SH-SY5Y (cell line): Measurements from ENCODE around the gene KCNK4.

Source experiments
- GATA2 ChIP-seq: IDR thresholded peaks from 2 replicates; pipeline ENCODE4 v1.6.1; 2011; ENCODE audit warnings: mild to moderate bottlenecking, low read depth, low read length
- GATA3 ChIP-seq: IDR thresholded peaks from 2 replicates; pipeline ENCODE4 v1.6.1; 2011; ENCODE audit warnings: low read depth, mild to moderate bottlenecking, low read length, moderate library complexity

KCNK4 gene

DNA sequence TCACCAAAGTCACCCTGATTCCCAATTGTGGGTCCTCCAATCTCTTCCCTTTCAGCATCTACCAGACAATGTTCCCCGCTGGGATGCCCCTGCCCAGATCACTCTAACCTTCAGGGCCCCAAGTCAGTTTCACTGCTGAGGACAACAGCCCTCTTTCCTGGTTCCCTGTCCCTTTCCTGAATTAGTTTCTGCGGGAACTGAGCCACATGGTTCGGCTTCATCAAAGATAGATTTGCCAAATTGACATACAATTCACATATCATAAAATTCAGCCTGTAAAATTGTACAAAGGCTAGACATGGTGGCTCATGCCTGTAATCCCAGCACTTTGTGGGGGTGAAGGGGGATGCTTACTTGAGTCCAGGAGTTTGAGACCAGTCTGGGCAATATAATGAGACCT lies 36.9 kb downstream of the KCNK4 start:
- TF ChIP-seq GATA3 (no peak), GATA2 (no peak)

DNA sequence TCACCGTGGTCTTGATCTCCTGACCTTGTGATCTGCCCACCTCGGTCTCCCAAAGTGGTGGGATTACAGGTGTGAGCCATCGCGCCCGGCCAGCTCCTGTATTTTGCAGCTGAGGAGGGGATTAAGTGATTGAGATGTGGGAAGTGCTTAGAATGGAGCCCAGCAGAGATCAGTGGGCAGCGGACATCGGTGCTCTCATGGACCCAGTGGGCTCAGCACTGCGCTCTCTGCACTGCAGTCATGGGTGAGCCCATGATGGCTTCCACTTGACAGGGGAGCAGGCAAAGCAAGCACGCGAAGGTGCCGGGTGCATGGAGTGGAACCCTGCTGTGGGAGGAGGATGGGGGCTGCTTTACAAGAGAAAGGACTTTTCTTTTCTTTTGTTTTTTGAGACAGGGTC lies 39.8 kb downstream of the KCNK4 start:
- TF ChIP-seq GATA3 (no peak), GATA2 (no peak)

- no peak for TF ChIP-seq GATA3
- TF ChIP-seq GATA2, result no peak
Observed at GRCh38 chr11:64331569-64332371, 40.7 kb downstream of the KCNK4 start.

GRCh38 chr11:64333556-64333955 lies 42.5 kb downstream of the KCNK4 start:
- TF ChIP-seq GATA3 (no peak), GATA2 (no peak)

GRCh38 chr11:64334764-64335735 lies 43.9 kb downstream of the KCNK4 start:
- TF ChIP-seq GATA2 (no peak), GATA3 (no peak)

- TF ChIP-seq GATA3 (no peak), GATA2 (no peak)
Observed at GRCh38 chr11:64337538-64338249, 46.6 kb downstream of the KCNK4 start.

- no peak for TF ChIP-seq GATA2
- TF ChIP-seq GATA3, result no peak
Observed at GRCh38 chr11:64338716-64339115, 47.6 kb downstream of the KCNK4 start.

DNA sequence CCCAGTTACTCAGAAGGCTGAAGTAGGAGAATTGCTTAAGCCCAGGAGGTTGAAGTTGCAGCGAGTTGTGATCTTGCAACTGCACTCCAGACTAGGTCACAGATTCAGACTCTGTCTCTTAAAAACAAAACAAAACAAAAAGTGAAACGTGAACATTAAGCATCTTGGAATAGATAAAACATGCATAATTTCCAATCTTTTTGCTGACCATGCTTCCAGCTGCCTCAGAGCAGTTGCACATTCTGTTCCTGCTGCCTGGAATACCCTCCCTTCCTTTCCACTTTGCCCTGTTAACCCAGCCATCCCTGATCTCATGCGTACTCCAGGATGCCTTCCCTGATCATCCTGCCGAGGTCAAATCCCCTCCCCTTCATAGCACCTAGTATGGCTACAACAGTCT lies 48.2 kb downstream of the KCNK4 start:
- TF ChIP-seq GATA2 (no peak), GATA3 (no peak)

DNA sequence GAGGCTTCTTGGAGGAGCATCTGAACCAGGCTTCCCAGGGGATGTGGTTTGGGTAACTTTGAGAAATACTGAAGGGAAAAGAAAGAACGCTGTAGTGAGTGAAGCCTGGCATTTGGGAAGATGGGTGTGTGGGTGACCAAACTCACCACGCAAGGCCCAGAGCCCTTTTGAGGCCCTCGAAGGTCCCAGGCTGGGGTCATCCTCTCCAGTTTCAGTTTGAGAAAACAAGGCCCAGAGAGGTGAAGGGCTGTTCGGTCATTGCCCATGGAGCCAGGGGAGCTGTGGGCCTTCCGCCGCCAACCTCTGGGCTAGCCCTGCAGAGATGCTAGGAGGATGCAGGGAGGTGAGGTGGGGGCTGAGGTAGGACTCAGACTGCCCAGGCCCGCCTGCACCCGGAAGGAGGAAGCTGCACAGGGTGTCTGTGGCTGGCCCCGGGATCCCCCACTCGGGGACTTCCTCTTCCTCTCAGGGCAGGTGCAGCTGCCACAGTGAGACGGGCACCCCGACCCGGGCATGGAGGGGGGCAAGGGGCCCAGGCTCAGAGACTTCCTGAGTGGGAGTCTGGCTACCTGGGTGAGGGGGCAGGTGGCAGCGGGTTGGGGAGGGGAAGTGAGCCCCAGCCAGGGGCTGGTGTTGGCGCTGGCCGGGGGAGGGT lies 48.8 kb downstream of the KCNK4 start, which contains the start of gene CCDC88B:
CCDC88B (plus strand) TSS at position 451 of the 655 bp plus-strand sequence; CDS start at position 514, 63 bp downstream.
- TF ChIP-seq GATA3, result no peak
- no peak for TF ChIP-seq GATA2

- TF ChIP-seq GATA3, result no peak
- no peak for TF ChIP-seq GATA2
Observed at GRCh38 chr11:64340671-64341335, 49.7 kb downstream of the KCNK4 start.

GRCh38 chr11:64341429-64341828 lies 50.3 kb downstream of the KCNK4 start:
- TF ChIP-seq GATA2, result no peak
- no peak for TF ChIP-seq GATA3

GRCh38 chr11:64341851-64342791 lies 51.0 kb downstream of the KCNK4 start:
- TF ChIP-seq GATA2 (no peak), GATA3 (no peak)

DNA sequence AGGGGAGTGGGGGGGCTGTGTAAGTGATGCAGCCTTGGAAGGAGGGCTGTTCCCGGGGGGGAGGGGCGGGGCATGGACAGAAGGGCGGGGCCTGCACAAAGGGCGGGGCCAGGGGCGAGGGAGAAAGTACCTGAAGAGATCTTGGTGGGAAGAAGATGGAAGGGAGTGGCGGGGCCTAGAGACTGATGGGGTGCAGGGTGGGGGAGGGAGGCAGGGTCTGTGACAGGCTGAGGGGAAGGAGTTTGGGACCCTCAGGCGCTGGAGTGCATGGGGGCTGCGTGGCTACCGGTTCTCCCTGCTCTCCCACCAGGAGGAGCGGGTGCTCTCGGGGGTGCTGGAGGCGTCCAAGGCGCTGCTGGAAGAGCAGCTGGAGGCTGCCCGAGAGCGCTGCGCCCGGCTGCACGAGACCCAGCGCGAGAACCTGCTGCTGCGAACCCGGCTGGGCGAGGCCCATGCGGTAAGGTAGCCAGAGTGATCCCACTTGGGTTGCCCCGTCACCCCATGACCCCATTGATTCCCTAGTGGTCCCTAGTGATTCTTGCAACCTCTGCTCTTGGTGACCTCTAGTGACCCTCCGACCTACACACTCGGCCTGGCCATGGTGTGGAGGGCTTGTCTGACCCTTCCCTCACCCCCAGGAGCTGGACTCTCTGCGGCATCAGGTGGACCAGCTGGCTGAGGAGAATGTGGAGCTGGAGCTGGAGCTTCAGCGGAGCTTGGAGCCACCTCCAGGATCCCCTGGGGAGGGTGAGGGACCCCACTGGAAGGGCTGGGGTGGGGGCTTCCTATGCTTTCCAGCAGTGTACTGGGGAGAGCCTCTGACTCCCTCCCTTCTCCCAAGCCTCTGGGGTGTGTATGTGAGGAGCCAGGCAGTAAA lies 52.0 kb downstream of the KCNK4 start:
- TF ChIP-seq GATA2 (no peak), GATA3 (no peak)
